ENCODE results near the gene CHAF1A. TPM values are rescaled to one million over a fixed set of nuclear protein-coding genes. Genes with fewer than 3 reads are reported as not detected.

Gene CHAF1A
- polyA plus RNA-seq, 1 donor from 2014 or later: 9.4 TPM

DNA sequence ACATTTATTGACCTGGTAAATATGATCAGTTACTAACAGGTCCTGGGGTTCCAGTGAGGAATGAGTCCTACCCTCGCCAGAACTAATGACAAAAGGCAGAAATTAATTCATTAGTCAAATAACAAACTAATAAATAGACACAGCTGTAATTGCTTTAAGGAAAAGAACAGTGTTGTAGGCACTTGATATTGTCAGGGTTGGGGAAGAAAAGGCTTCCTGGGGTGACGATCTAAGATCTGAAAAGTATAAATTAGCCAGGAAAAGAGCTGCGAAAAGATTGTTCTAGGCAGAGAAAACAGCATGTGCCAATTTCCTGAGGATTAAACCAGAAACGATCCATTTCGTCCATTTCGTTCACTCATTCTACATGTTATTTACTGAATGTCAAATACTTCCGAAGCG lies 670 bp upstream of the CHAF1A start:
- peaks cover 61% of the 10 kb centered on the region for H3K79me2 ChIP-seq (replicated peaks; ENCODE audit: insufficient read depth, low read length)
- H3F3A ChIP-seq (ENCODE audit: insufficient read depth, low read length, poor library complexity, severe bottlenecking): no peaks in the 10 kb centered on the region
- peak overlapping the region; percentile 77 for H3K27ac ChIP-seq (ENCODE audit: low read length)
- no peaks in the 10 kb centered on the region for H4K20me1 ChIP-seq (ENCODE audit: insufficient read depth)
- H3K4me3 ChIP-seq (ENCODE audit: low read length): peak overlapping the region; percentile 86
- TF ChIP-seq RAD21 (conservative IDR thresholded peaks at IDR 0.05): no peak
- no peak for TF ChIP-seq POLR2AphosphoS5 (IDR thresholded peaks at IDR 0.05)
- TF ChIP-seq, protein P1, sequence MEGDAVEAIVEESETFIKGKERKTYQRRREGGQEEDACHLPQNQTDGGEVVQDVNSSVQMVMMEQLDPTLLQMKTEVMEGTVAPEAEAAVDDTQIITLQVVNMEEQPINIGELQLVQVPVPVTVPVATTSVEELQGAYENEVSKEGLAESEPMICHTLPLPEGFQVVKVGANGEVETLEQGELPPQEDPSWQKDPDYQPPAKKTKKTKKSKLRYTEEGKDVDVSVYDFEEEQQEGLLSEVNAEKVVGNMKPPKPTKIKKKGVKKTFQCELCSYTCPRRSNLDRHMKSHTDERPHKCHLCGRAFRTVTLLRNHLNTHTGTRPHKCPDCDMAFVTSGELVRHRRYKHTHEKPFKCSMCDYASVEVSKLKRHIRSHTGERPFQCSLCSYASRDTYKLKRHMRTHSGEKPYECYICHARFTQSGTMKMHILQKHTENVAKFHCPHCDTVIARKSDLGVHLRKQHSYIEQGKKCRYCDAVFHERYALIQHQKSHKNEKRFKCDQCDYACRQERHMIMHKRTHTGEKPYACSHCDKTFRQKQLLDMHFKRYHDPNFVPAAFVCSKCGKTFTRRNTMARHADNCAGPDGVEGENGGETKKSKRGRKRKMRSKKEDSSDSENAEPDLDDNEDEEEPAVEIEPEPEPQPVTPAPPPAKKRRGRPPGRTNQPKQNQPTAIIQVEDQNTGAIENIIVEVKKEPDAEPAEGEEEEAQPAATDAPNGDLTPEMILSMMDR (IDR thresholded peaks at IDR 0.05; ENCODE audit: poor library complexity, severe bottlenecking): no peak
- TF ChIP-seq, protein P2, sequence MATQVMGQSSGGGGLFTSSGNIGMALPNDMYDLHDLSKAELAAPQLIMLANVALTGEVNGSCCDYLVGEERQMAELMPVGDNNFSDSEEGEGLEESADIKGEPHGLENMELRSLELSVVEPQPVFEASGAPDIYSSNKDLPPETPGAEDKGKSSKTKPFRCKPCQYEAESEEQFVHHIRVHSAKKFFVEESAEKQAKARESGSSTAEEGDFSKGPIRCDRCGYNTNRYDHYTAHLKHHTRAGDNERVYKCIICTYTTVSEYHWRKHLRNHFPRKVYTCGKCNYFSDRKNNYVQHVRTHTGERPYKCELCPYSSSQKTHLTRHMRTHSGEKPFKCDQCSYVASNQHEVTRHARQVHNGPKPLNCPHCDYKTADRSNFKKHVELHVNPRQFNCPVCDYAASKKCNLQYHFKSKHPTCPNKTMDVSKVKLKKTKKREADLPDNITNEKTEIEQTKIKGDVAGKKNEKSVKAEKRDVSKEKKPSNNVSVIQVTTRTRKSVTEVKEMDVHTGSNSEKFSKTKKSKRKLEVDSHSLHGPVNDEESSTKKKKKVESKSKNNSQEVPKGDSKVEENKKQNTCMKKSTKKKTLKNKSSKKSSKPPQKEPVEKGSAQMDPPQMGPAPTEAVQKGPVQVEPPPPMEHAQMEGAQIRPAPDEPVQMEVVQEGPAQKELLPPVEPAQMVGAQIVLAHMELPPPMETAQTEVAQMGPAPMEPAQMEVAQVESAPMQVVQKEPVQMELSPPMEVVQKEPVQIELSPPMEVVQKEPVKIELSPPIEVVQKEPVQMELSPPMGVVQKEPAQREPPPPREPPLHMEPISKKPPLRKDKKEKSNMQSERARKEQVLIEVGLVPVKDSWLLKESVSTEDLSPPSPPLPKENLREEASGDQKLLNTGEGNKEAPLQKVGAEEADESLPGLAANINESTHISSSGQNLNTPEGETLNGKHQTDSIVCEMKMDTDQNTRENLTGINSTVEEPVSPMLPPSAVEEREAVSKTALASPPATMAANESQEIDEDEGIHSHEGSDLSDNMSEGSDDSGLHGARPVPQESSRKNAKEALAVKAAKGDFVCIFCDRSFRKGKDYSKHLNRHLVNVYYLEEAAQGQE (IDR thresholded peaks at IDR 0.05; ENCODE audit: borderline replicate concordance): no peak
- no peak for TF ChIP-seq EP300 (conservative IDR thresholded peaks at IDR 0.05; ENCODE audit: poor library complexity, severe bottlenecking)
- no peak for TF ChIP-seq TAF1 (IDR thresholded peaks at IDR 0.05; ENCODE audit: low read depth)
- TF ChIP-seq EZH2 (IDR thresholded peaks at IDR 0.05; ENCODE audit: borderline replicate concordance, insufficient read depth, low read length, poor library complexity, severe bottlenecking): no peak
- H2AFZ ChIP-seq (ENCODE audit: low read depth, low read length): peak overlapping the region; percentile 46
- H3K27me3 ChIP-seq (ENCODE audit: insufficient read depth, low read depth, low read length): no peaks in the 10 kb centered on the region
- no peaks in the 10 kb centered on the region for H3K9me2 ChIP-seq (ENCODE audit: insufficient read depth, low read length)
- no peaks in the 10 kb centered on the region for H3K36me3 ChIP-seq (ENCODE audit: insufficient read depth, low read length)
- H3K9me3 ChIP-seq (ENCODE audit: low read length): no peaks in the 10 kb centered on the region
- peak overlapping the region; percentile 28 for H3K4me2 ChIP-seq (ENCODE audit: low read length)
- H3K9ac ChIP-seq (ENCODE audit: low read length): peak overlapping the region; percentile 49

DNA sequence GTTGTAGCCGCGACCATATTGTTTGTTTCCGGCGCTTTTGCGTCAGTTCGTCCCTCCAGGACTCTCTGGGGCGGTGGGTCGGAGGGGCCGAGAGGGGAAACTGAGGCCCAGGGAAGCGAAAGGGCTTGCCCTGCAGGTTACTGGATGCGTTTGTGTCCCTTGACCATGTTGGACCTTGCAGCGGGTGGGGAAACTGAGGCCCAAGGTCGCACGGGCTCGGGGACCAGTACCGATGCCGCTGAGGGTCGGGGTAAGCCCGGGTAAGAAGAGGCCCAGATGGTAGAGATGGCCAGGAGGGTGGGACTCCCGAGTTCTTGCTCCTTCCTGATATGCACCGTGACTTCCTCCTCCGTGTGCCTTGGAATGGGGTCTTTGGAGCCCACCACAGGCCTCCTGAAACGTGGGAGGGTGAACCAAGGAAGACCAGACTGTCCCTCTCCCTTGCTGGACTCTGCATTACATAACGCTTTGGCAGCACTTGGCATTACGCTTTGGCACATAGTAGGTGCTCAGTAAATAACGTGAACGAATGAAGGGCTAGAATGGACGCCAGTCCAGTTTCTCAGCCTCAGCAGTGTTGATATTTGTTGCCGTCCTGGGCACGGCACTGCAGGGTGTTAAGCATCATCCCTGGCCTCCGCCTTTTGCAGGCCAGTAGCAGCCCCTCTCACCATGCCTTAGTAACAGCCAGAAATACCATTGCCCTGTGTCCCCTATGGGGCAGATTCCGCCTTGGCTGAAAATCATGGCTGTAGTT lies 743 bp downstream of the CHAF1A start:
- Histone ChIP-seq H4K20me1 (ENCODE audit: insufficient read depth) (no peaks in the 10 kb centered on the region), H3K4me3 (ENCODE audit: low read length) (peak overlapping the region; percentile 86), H3F3A (ENCODE audit: insufficient read depth, low read length, poor library complexity, severe bottlenecking) (no peaks in the 10 kb centered on the region), H2AFZ (ENCODE audit: low read depth, low read length) (peak overlapping the region; percentile 27), H3K9me3 (ENCODE audit: low read length) (no peaks in the 10 kb centered on the region), H3K27ac (ENCODE audit: low read length) (no peak overlapping the region), H3K9ac (ENCODE audit: low read length) (peak overlapping the region; percentile 68), H3K79me2 (replicated peaks; ENCODE audit: insufficient read depth, low read length) (peaks cover 51% of the 10 kb centered on the region), H3K36me3 (ENCODE audit: insufficient read depth, low read length) (no peaks in the 10 kb centered on the region), H3K27me3 (ENCODE audit: insufficient read depth, low read depth, low read length) (no peaks in the 10 kb centered on the region), H3K9me2 (ENCODE audit: insufficient read depth, low read length) (no peaks in the 10 kb centered on the region), H3K4me2 (ENCODE audit: low read length) (peak overlapping the region; percentile 80)
- TF ChIP-seq RAD21 (conservative IDR thresholded peaks at IDR 0.05): no peak
- no peak for TF ChIP-seq EZH2 (IDR thresholded peaks at IDR 0.05; ENCODE audit: borderline replicate concordance, insufficient read depth, low read length, poor library complexity, severe bottlenecking)
- TF ChIP-seq MXI1 (conservative IDR thresholded peaks at IDR 0.05; ENCODE audit: poor library complexity, severe bottlenecking): no peak
- TF ChIP-seq, protein P2 (IDR thresholded peaks at IDR 0.05; ENCODE audit: borderline replicate concordance): no peak
- TF ChIP-seq POLR2AphosphoS5 (IDR thresholded peaks at IDR 0.05): no peak
- TF ChIP-seq, protein P1 (IDR thresholded peaks at IDR 0.05; ENCODE audit: poor library complexity, severe bottlenecking): no peak
